ENCODE results near the gene BMF.
"Not testable (repeated sequence)": the region's sequence is repeated elsewhere in the genome, so short reads cannot be mapped to it uniquely, and the experiment has no call there.

Gene BMF, protein sequence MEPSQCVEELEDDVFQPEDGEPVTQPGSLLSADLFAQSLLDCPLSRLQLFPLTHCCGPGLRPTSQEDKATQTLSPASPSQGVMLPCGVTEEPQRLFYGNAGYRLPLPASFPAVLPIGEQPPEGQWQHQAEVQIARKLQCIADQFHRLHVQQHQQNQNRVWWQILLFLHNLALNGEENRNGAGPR

DNA sequence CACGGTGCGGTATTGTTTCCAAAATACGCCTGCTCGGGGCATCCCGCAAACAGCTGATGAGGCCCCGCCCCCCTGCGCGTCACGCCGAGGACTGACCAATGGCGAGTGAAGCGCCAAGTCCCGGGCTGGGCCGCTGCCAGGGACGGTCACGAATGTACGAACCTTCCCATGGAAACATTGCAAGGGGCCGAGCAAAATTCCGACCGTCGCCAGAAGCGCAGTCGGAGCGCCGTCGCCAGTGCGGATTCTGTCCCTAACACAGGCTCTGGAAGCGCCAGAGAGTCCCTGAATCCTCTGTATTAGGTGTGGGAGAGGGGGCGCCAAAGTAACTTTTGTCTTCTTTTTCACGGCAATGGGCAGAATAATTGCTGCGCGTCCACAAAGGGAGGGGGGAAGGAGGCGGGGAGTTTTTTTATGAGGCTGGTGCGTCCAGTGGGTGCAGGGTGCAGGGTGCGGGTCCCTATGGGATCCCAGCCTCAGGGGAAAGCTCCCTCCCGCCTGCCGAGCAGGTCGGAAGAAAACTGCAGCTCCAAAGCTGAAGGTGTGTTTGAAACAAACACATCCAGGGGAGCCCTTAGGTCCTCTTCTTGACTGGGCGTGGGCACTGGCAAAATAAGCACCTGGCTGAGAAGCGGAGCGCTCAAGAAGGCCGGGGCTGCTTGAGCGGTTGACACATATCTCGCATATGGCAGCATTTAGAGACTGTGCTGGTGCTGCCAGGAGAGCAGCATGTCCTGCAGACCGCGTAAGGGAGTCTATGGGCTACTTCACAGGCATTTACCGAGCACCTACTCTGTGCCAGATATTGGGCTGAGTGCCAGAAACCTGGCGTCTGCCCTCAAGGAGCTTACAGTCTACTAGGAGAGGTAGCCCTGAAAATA, at the start of gene BMF:
TSS of gene BMF (minus strand) at position 25 of the 881 bp plus-strand sequence. CDS start 2,793 bp downstream, outside the sequence.
- peak; percentile 92 for FAIRE-seq

DNA sequence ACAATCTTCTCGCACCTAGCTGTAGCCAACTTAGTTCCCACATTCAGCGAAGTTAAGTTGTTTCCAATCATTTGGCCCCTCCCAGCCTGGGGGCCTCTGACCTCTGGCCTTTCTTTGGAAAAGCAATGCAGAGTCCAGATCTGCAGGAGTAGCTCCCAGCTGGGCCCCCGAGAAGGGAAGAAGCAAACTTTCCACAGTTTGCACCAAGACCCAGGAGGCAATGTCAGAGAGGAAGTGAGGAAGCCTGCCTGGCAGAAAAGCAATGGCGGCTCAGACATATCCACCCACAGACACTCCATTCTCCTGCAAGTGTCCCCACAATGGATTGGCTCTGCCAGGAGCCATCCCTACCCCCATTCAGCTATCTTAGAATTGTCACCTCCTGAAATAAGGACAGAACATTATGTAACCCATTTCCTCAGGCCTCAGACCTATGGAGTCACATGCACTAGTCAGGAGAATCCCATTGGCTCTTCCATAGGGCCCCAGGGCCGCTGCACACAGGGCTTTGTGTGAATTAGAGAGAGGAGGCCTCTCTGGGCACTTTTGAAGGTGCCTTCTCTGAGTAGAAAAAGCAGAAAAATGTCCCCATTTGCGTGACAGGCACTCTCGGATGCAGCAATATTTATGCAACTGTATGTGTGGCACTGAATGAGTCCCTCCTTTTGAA, 49.2 kb upstream of the BMF start:
- no peak for FAIRE-seq

DNA sequence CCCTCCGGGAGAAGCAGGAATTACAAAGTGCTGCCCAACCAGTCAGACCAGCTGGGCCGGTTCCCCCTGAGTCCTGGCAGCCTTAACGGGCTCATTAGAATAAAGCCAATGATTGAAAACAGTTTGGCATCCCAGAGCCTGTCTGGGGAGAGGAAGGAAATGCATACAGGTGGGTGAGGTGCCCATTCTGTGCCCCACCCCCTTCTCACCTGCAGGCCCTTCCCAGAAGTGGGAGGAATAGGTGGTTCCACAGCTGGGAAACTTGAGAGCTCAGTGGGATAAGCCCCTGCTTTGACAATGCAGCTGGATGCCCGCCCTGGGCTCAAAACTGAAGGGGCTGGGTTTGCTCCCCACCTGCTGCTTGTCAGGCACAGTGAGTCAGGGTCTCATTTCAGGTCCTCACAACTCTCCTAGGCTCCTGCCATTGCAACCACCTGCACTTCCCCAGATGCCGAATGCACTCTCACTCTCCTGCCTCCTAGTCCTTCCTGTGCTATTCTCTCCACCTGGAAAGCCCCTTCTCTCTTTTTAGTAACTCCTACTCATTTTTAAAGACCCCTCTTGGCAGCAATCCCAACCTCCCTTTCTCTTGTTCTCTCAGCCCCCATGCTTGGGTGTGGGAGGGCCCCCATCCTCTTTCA, 46.7 kb upstream of the BMF start:
- FAIRE-seq: no peak

DNA sequence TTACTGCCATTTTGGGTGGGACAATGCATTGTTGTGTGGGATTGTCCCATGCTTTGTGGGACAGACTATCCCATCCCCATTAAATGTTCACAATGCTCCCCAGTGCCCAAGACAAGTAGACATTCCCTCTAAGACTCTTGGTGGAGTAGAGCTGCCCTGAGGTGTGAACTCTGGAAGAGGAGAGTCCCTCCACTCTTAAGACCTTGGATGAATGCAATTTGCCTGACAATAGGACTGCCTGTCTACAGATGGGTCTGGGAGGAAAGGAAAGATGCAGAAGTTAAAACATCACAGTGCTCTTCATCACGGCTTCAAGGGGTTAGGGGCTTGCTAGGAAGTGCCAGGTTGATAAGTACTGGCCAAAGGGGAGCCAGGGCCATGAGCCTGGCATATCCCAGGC, 46.1 kb upstream of the BMF start:
- not testable (repeated sequence) for FAIRE-seq

DNA sequence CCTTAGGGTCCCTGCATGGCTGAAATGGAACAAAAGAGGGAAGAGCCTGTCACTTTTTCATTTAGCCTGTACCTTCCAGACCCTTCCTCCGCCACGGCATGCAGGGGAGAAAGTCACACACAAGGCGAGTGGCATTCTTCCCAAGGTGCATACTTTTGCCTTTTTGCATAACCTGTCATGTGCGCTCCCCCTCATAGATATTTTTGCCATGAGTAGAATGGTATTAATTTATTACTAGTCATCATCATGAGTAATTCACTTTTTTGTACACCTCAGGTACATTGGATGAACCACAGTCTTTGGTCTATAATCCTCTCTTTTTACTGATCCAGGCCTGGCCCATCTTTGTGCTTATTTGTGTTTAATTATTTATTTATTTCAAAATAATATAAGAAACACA, 43.3 kb upstream of the BMF start:
- no peak for FAIRE-seq

DNA sequence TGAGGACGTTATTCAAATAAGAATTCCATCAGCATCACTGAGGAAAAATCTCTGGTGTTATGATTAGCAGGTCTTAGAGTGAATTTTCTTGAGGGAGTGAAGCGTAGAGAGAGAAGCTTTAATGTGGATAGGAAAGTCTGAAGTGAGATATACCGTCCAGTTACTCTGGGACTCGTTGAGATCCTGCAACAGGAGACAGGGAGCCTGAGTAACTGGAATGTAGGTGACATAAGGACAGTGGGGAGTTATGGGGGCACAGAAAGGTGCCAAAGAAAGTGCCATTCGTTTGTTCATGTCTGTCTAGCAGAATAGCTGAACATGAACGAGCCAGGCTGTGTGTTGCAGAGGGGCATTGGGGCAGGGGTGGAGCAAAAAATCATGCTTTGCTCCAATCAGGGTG, 42.8 kb upstream of the BMF start:
- no peak for FAIRE-seq

DNA sequence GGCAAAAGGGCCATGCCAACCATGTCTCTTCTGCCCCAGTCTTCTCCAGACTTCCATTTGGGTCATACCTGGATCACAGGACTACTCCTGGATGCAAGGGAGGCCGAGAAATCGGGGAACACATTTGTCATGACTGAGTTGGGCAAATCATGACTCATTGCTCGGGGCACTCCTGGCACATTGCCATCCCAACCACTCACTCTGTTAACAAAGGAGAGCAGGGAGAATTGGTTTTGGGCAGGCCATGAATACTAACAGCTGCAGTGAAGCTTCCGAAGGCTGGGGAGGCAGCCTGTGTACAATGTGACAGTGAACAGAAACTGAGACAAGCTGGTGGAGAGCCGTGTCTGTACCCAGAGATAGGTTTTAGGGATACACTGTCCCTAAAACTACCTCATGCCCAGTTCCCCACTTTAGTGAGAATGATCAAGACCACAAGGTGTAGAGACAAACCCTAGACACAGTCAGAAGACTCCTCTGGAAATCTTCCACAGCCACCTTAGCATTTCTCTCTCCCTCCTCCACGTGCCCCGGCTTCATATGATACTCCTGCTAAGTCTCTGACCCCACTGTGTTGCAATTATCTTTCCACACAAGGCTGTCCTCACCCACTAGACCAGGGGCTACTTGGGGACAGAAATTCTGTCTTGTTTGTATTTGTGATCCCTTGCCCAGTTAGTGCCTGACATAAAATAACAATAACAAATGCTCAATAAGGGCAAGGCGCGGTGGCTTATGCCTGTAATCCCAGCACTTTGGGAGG, 41.7 kb upstream of the BMF start:
- no peak for FAIRE-seq

DNA sequence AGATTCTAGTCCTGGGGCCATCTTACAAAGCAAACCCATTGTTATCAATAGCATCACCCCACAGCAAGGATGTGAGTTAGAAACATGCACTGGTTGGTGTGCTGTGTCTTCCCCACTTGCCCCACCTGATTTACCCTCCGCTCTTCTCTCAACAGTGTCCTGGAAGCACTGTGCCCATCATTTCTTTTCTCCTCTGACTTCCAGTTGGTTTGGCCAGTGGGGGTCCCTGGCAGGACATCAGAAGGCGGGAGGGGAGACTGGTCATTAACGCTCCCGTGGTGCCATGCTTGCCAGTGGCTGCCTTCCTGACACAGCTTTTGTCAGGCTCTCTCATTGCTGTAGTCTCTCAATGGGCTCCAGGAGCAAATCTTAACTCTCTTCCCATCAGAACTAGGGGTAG, 40.7 kb upstream of the BMF start:
- no peak for FAIRE-seq

DNA sequence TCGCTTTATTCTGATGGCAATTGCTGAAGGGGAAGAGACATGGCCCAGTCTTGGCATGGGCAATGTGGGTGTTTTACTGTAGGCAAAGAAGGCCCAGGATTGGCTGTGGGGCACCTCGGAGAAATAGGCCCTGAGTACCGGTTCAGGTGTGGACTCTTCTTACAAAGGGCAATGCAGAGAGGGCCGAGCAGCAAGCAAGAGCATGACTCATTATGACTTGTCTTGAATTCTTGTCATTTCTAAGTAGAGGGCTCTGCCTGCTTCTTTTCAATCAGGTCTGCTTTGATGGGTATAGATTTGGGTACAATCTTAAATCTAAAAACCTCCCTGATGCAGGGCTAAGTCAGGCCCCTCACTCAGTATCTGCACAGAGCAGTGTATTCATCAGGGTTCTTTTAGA, 37.4 kb upstream of the BMF start:
- FAIRE-seq: no peak

DNA sequence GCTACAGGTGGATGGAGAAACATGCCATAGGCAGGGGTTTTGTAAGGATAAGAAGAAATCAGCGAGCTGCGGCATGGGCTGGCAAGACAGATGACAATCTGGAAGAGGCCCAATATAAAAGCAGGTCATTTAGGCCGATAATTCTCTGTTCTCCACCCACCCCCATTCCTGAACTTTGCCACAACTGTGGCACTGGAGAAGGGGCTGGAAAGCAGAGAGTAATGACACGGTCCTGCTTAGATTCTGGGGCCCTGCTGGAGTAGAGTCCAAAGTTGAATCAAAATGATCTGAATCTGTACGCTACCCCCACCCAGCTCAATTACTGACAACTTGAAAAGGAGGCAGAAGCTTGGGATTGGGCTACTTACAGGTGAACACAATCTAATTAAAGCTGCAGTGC, 33.7 kb upstream of the BMF start:
- no peak for FAIRE-seq

DNA sequence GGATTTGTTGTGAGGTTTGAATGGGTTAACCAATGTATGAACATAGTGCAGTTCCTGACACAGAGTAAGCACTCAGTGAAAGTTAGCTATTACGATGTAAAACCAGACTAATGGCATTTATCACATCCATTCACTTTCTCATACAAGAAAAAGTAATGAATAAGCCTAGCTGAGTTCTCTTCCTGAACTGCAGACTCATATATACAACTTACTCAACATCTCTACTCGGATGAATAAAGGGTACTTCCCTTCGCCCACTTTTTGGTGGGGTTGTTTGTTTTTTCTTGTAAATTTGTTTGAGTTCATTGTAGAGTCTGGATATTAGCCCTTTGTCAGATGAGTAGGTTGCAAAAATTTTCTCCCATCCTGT, 29.5 kb upstream of the BMF start:
- not testable (repeated sequence) for FAIRE-seq

DNA sequence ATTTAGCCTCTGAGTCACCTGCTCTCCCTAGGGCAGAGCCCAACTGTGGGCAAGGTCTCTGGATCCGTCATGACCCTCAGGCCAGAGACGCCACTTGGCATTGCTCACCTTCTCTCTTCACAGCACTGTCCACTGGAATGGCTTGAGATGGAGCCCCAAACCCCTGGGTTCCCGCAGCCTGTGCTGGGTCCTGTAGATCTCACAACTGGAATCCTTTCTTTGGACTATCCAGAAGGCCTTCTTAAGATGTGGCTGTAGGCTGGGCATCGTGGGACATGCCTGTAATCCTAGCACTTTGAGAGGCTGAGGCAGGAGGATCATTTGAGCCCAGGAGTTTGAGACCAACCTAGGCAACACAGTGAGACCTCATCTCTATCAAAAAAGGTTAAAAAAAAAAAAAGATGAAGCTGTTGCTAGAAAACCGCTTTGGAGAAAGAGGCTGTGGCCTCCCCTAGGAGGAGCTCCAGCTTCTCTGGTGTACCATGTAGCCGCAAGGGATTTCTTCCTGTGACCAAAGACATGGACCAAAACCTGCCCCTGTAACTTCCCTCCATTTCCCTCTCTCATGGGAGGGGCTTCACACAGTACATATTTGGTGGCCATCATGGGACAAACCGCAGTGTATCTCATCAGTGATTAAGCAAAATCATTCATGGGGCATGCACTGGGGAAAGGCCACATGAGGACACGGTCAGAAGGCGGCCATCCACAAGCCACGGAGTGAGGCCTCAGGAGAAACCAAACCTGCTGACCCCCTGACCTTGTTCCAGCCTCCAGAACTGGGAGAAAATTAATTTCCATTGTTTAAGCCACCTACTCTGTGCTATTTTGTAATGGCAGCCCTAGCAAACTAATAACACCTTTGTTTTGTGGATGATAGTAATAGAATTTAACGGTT, 28.9 kb upstream of the BMF start:
- no peak for FAIRE-seq

DNA sequence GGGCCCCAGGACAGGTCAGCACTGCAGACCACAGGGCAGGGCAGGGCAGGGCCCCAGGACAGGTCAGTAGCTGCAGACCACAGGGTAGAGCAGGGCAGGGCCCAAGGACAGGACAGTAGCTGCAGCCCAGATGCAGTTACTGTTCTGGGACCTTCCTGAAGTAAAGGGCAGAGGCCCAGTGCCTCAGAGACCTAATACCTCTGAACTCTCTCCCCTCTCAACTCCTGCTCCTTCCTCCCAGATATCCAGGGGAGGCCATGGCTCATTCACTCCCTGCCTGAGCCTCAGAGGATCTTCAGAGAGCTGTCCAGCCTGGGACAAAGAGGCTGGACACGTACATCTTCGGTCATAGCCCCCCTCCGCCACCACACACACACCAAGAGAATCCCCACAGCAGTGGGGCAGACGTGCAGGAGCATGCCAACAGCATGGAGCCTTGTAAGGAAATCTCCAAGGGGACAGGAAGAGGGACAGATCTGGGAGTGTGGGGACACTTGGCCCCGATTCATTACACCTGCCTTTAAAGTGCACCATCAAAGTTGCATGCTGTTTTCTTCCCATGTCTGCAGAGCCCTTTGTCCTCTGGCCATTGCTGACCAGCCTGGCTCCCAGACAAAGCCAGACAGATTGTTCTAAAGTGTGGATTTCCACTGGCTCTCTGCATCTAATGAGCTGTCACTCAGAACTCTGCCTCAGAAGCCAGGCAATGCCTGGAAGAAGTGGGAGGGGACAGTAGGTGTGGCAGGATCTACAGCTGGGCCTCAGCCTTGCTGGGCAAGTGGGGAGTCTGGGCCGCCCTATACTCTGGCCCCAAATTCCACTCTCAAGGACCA, 28.0 kb upstream of the BMF start:
- no peak for FAIRE-seq

DNA sequence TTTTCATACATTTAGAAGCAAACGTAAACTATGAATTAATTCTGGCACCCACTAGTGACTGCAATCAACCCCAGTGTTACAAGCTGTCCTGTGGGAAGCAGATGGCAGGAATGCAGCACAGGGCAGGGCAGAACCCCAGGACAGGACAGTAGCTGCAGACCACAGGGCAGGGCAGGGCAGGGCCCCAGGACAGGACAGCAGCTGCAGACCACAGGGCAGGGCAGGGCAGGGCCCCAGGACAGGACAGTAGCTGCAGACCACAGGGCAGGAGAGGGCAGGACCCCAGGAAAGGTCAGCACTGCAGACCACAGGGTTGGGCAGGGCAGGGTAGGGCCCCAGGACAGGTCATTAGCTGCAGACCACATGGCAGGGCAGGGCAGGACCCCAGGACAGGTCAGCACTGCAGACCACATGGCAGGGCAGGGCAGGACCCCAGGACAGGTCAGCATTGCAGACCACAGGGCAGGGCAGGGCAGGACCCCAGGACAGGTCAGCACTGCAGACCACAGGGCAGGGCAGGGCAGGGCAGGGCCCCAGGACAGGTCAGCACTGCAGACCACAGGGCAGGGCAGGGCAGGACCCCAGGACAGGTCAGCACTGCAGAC, 27.3 kb upstream of the BMF start:
- not testable (repeated sequence) for FAIRE-seq

DNA sequence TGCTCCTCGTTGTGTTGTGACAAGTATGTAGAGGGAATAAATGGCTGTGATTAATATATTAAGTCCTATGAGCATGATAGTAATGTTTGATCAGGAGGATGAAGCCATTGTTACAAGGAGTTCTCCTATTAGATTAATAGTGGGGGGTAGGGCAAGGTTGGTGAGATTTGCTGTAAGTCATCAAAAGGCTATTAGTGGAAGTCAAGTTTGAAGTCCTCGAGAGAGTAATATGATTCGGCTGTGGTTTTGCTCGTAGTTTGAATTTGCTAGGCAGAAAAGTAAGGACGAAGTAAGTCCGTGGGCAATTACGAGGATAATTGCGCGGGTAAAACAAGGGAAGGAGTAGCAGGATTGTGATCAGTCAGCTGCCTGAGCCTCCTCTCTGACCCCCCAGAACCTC, 26.2 kb upstream of the BMF start:
- no peak for FAIRE-seq

DNA sequence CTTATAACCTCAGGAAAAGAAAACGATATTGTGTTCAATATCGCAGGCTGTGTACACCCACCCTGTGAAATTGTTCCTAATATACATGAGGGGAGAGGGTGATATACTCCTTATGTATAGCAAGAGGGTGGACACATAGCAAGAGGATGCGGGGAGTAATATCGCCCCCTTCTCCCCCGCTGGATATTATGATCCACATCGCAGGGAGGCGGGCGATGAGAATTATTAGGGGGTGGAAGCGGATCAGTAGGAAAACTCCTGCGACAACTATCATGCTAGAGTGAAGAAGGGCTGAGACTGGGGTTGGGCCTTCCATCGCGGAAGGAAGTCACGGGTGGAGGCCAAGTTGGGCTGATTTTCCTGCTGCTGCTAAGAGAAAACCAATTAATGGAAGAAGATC, 24.9 kb upstream of the BMF start:
- no peak for FAIRE-seq

DNA sequence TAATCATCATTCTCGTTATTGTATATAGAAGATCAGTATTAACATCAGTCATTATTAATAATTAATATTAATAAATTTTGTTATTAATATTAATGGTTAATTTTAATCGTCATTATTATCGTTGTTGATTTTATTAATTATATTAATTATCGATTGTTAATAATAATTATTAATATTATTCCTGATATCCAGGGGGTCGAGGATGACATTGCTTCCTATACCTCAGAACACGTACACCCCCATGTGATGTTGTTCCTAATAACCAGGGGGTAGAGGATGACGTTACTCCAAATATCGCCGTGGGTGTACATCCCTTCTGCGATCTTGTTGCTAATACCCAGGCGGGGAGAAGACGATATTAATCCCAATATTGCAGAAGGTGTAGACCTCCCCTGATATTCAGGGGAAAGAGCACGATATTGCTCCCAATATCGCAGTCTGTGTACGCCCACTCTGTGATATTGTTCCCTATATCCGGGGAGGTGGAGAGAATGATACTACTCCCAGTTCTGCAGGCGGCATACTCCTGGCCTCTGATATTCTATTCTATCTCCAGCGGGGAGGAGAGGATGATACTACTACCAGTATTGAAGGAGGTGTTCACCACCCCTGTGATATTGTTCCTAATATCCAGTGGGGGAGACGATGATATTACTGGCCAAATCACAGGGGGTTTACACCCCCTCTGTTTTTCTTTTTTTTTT, 22.3 kb upstream of the BMF start:
- no peak for FAIRE-seq

DNA sequence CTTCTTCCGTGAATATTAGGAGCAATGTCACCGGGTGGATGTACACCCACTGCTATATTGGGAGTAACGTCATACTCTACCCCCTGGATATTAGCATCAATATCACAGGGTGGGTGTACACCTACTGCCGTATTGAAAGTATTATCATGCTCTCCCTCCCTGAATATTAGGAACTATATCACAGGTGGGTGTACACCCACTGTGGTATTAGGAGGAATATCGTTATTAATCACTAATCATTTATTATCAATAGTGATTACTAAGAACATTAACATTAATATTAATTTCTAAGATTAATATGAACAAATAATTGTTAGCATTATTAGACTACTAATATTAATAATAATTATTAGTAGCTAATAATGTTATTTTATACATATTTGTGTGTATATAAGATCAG, 21.4 kb upstream of the BMF start:
- no peak for FAIRE-seq

DNA sequence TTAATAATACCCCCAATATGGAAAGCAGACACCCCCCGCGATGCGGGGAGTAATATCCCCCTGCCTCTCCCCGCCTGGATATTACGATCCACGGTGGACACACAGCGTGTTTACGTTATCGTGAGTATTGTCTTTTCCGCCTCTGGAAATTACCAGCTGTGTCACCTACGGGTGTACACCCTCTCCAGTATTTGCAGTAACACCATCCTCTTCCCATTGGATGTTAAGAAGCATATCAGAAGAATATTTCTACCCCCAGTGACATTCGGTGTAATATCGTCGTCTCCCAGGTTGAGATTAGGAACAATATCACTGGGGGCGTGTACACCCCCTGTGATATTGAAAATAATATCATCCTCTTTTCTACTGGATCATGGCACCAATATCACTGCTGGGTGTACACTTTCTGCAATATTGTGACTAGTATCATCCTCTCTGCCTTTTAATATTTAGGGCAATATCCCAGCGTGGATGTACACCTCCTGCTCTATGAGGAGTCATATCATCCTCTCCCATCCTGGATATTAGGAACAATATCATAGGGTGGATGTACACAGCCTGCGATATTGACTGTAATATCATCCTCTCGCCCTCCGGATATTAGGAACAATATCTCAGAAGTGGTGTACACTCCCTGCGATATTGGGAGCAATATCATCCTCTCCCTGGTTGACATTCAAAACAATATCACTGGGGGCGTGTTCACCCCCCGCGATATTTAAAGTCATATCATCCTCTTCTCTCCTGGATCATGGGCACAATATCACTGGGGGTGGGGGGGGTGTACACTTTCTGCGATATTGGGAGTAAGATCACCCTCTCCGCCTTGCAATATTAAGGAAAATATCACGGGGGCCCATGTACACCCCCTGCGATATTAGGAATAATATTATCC, 20.3 kb upstream of the BMF start:
- no peak for FAIRE-seq
